SJSA1 (cell line): ENCODE measurements around the gene ERBB3. TPM values are rescaled to one million over a fixed set of nuclear protein-coding genes. Genes with fewer than 3 reads are reported as not detected.

ENCODE experiments used
- DNase-seq, 2 experiments: peaks; one replicate each; pipeline ENCODE4 v3.0.0-alpha.2; 2015 to 2020; ENCODE audit warnings: low spot score in 2 of 2, low read depth in 1 of 2
- H3K27ac ChIP-seq: fragments of 250-450 bp; sonication (Bioruptor Pico); 2 replicates; pipeline ENCODE4 v1.5.1; 2020; ENCODE audit warnings: mild to moderate bottlenecking, moderate library complexity
- H3K27me3 ChIP-seq: fragments of 250-450 bp; sonication (Bioruptor Pico); replicated peaks from 2 replicates; pipeline ENCODE4 v1.5.1; 2020; ENCODE audit warnings: mild to moderate bottlenecking, moderate library complexity
- H3K36me3 ChIP-seq: fragments of 250-450 bp; sonication (Bioruptor Pico); 2 replicates; pipeline ENCODE4 v1.5.1; 2020; ENCODE audit warnings: mild to moderate bottlenecking
- H3K4me1 ChIP-seq: fragments of 250-450 bp; sonication (Bioruptor Pico); replicated peaks from 2 replicates; pipeline ENCODE4 v1.6.1; 2021; ENCODE audit warnings: mild to moderate bottlenecking
- H3K4me3 ChIP-seq: fragments of 250-450 bp; sonication (Bioruptor Pico); 2 replicates; pipeline ENCODE4 v1.5.1; 2020; ENCODE audit warnings: mild to moderate bottlenecking
- H3K9me3 ChIP-seq: fragments of 250-450 bp; sonication (Bioruptor Pico); replicated peaks from 2 replicates; pipeline ENCODE4 v1.5.1; 2020; ENCODE audit warnings: mild to moderate bottlenecking
- total RNA-seq: library from RNA; depleted of rRNA; stranded (reverse); fragments of >200 nt; shearing (Covaris generic); gene quantifications from 2 replicates; pipeline ENCODE4 v1.2.3, GENCODE V29; 2014

Gene ERBB3
- total RNA-seq, 1 experiment from 2014 or later = not detected

GRCh38 chr12:56086096-56086495, 6.1 kb downstream of the ERBB3 start:
- Histone ChIP-seq H3K27me3 (peaks cover 10% of the 10 kb centered on the region; the same call in 1 of the 2 replicates), H3K4me1 (no peaks in the 10 kb centered on the region), H3K36me3 (no peaks in the 10 kb centered on the region), H3K9me3 (no peaks in the 10 kb centered on the region), H3K27ac (no peak overlapping the region), H3K4me3 (no peak overlapping the region)
- DNase-seq = no peak

GRCh38 chr12:56086608-56087007, 6.6 kb downstream of the ERBB3 start:
- H3K27me3 ChIP-seq = peaks cover 10% of the 10 kb centered on the region; the same call in 1 of the 2 replicates
- no peaks in the 10 kb centered on the region for H3K36me3 ChIP-seq
- no peak for DNase-seq
- H3K4me1 ChIP-seq = no peaks in the 10 kb centered on the region
- H3K27ac ChIP-seq = no peak overlapping the region
- no peak overlapping the region for H3K4me3 ChIP-seq
- no peaks in the 10 kb centered on the region for H3K9me3 ChIP-seq

GRCh38 chr12:56087220-56087619, 7.3 kb downstream of the ERBB3 start:
- Histone ChIP-seq H3K36me3 (no peaks in the 10 kb centered on the region), H3K9me3 (no peaks in the 10 kb centered on the region), H3K27ac (no peak overlapping the region), H3K4me3 (no peak overlapping the region), H3K4me1 (no peaks in the 10 kb centered on the region), H3K27me3 (peaks cover 10% of the 10 kb centered on the region; the same call in 1 of the 2 replicates)
- DNase-seq = no peak

- no peaks in the 10 kb centered on the region for H3K4me1 ChIP-seq
- no peaks in the 10 kb centered on the region for H3K9me3 ChIP-seq
- H3K4me3 ChIP-seq = no peak overlapping the region
- H3K27me3 ChIP-seq = peaks cover 5% of the 10 kb centered on the region; the same call in 1 of the 2 replicates
- no peak for DNase-seq
- no peak overlapping the region for H3K27ac ChIP-seq
- no peaks in the 10 kb centered on the region for H3K36me3 ChIP-seq
Observed at GRCh38 chr12:56097738-56098137, 17.8 kb downstream of the ERBB3 start.

GRCh38 chr12:56098592-56098991, 18.6 kb downstream of the ERBB3 start:
- Histone ChIP-seq H3K27ac (no peak overlapping the region), H3K27me3 (no peaks in the 10 kb centered on the region; the same call in 1 of the 2 replicates), H3K4me1 (no peaks in the 10 kb centered on the region), H3K36me3 (no peaks in the 10 kb centered on the region), H3K9me3 (no peaks in the 10 kb centered on the region), H3K4me3 (no peak overlapping the region)
- DNase-seq = no peak

- no peak for DNase-seq
- Histone ChIP-seq H3K9me3 (no peaks in the 10 kb centered on the region), H3K4me3 (no peak overlapping the region), H3K27ac (no peak overlapping the region), H3K27me3 (no peaks in the 10 kb centered on the region; the same call in 1 of the 2 replicates), H3K36me3 (peaks cover 3% of the 10 kb centered on the region; the same call in 1 of the 2 replicates), H3K4me1 (no peaks in the 10 kb centered on the region)
Observed at GRCh38 chr12:56099787-56100186, 19.8 kb downstream of the ERBB3 start.

- Histone ChIP-seq H3K4me1 (peaks cover 7% of the 10 kb centered on the region; the same call in 1 of the 2 replicates), H3K36me3 (peaks cover 9% of the 10 kb centered on the region), H3K27ac (no peak overlapping the region), H3K4me3 (no peak overlapping the region), H3K27me3 (no peaks in the 10 kb centered on the region; the same call in 1 of the 2 replicates), H3K9me3 (no peaks in the 10 kb centered on the region)
- DNase-seq = no peak
Observed at GRCh38 chr12:56101045-56101444, 21.1 kb downstream of the ERBB3 start.

- DNase-seq = no peak
- Histone ChIP-seq H3K27me3 (no peaks in the 10 kb centered on the region; the same call in 1 of the 2 replicates), H3K4me1 (peaks cover 9% of the 10 kb centered on the region; the same call in 1 of the 2 replicates), H3K27ac (no peak overlapping the region), H3K4me3 (no peak overlapping the region), H3K9me3 (no peaks in the 10 kb centered on the region), H3K36me3 (peaks cover 25% of the 10 kb centered on the region)
Observed at GRCh38 chr12:56102683-56103065, 22.7 kb downstream of the ERBB3 start.

- H3K9me3 ChIP-seq = no peaks in the 10 kb centered on the region
- H3K27me3 ChIP-seq = no peaks in the 10 kb centered on the region; the same call in 1 of the 2 replicates
- no peak for DNase-seq
- H3K4me1 ChIP-seq = peaks cover 9% of the 10 kb centered on the region; the same call in 1 of the 2 replicates
- H3K36me3 ChIP-seq = peaks cover 30% of the 10 kb centered on the region
- no peak overlapping the region for H3K27ac ChIP-seq
- H3K4me3 ChIP-seq = peak overlapping the region; percentile 62
Observed at GRCh38 chr12:56103066-56103711, 23.2 kb downstream of the ERBB3 start.

GRCh38 chr12:56103823-56104108, 23.8 kb downstream of the ERBB3 start:
- H3K4me3 ChIP-seq = peak overlapping the region; percentile 62
- peaks cover 36% of the 10 kb centered on the region for H3K36me3 ChIP-seq
- peaks cover 9% of the 10 kb centered on the region; the same call in 1 of the 2 replicates for H3K4me1 ChIP-seq
- DNase-seq = no peak
- H3K27ac ChIP-seq = no peak overlapping the region
- H3K9me3 ChIP-seq = no peaks in the 10 kb centered on the region
- no peaks in the 10 kb centered on the region for H3K27me3 ChIP-seq

GRCh38 chr12:56104109-56104814, 24.3 kb downstream of the ERBB3 start, which contains the start of gene PA2G4:
PA2G4 (plus strand) TSS chr12:56104559; CDS start chr12:56104738, 179 bp downstream.
- peak within 1 kb of the TSS; percentile 62 for H3K4me3 ChIP-seq
- peaks cover 41% of the 10 kb centered on the region for H3K36me3 ChIP-seq
- H3K4me1 ChIP-seq = peaks cover 9% of the 10 kb centered on the region; the same call in 1 of the 2 replicates
- no peaks in the 10 kb centered on the region for H3K27me3 ChIP-seq
- peak within 1 kb of the TSS; percentile 24 for H3K27ac ChIP-seq
- H3K9me3 ChIP-seq = no peaks in the 10 kb centered on the region
- DNase-seq = peak; percentile 97 to 99

- Histone ChIP-seq H3K4me3 (peak overlapping the region; percentile 62), H3K4me1 (peaks cover 9% of the 10 kb centered on the region; the same call in 1 of the 2 replicates), H3K9me3 (no peaks in the 10 kb centered on the region), H3K36me3 (peaks cover 48% of the 10 kb centered on the region), H3K27me3 (no peaks in the 10 kb centered on the region), H3K27ac (peak overlapping the region; percentile 24)
- DNase-seq = peak in 1 of 2 experiments; percentile 22
Observed at GRCh38 chr12:56104815-56105608, 25.0 kb downstream of the ERBB3 start.

GRCh38 chr12:56105609-56105902, 25.6 kb downstream of the ERBB3 start:
- H3K9me3 ChIP-seq = no peaks in the 10 kb centered on the region
- peak overlapping the region; percentile 62 for H3K4me3 ChIP-seq
- DNase-seq = no peak
- no peak overlapping the region for H3K27ac ChIP-seq
- H3K27me3 ChIP-seq = no peaks in the 10 kb centered on the region
- H3K36me3 ChIP-seq = peaks cover 54% of the 10 kb centered on the region
- H3K4me1 ChIP-seq = peaks cover 9% of the 10 kb centered on the region; the same call in 1 of the 2 replicates
